Erythroblast (primary cell): ENCODE data around the gene MEIOC.

Experiments used
- GATA1 ChIP-seq: IDR thresholded peaks from 2 replicates; pipeline ENCODE4 v1.6.1; 2011; ENCODE audit warnings: low read depth, mild to moderate bottlenecking, control low read depth, low read length, moderate library complexity
- POLR2A ChIP-seq: IDR thresholded peaks from 2 replicates; pipeline ENCODE4 v1.6.1; 2011; ENCODE audit warnings: mild to moderate bottlenecking, low read length

DNA sequence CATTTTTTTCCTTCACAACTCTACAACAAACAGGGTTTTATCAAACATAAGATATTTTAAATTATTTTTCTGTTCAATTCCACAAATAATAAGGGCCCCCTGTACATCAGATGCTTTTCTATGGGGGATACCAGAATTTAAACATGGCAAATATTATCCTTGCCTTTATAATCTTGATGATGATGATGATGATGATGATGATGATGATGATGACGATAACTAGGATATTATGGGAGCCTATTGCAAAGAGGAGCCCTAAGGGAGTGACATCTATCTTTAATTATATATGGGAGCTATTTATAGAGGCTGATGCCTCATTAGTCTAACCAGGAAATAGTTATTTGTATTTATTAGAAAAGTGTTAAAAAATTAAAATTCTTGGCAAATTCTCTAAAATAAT is 6.8 kb downstream of the MEIOC start:
- TF ChIP-seq POLR2A (no peak), GATA1 (no peak)
